Hippocampal formation (tissue), 2 donors: ENCODE data around the gene SPRED2.

Experiments used
- DNase-seq, 2 donors: peaks; one replicate each; lab custom pipeline; 2025; lab: John Stamatoyannopoulos, UW

SPRED2 gene

GRCh38 chr2:65366595-65367125 is 65.7 kb downstream of the SPRED2 start:
- DNase-seq = peak in 1 of 2 donors; percentile 29

GRCh38 chr2:65364986-65365733 is 67.2 kb downstream of the SPRED2 start:
- DNase-seq = no peak

- no peak for DNase-seq
Measured at GRCh38 chr2:65363879-65364666, 68.3 kb downstream of the SPRED2 start.

GRCh38 chr2:65361623-65362022 is 70.8 kb downstream of the SPRED2 start:
- no peak for DNase-seq

GRCh38 chr2:65360441-65360840 is 72.0 kb downstream of the SPRED2 start:
- no peak for DNase-seq

- no peak for DNase-seq
Measured at GRCh38 chr2:65358678-65359400, 73.6 kb downstream of the SPRED2 start.

GRCh38 chr2:65357959-65358294 is 74.5 kb downstream of the SPRED2 start:
- no peak for DNase-seq

- DNase-seq = no peak
Measured at GRCh38 chr2:65357095-65357958, 75.1 kb downstream of the SPRED2 start.

- no peak for DNase-seq
Measured at GRCh38 chr2:65355186-65355831, 77.1 kb downstream of the SPRED2 start.

- DNase-seq = no peak
Measured at GRCh38 chr2:65354773-65355172, 77.6 kb downstream of the SPRED2 start.

GRCh38 chr2:65353927-65354326 is 78.5 kb downstream of the SPRED2 start:
- no peak for DNase-seq

- DNase-seq = no peak
Measured at GRCh38 chr2:65353046-65353445, 79.4 kb downstream of the SPRED2 start.

GRCh38 chr2:65351948-65352595 is 80.3 kb downstream of the SPRED2 start:
- DNase-seq = no peak

- no peak for DNase-seq
Measured at GRCh38 chr2:65351234-65351947, 81.0 kb downstream of the SPRED2 start.

- DNase-seq = no peak
Measured at GRCh38 chr2:65350651-65351056, 81.7 kb downstream of the SPRED2 start.

- DNase-seq = no peak
Measured at GRCh38 chr2:65349863-65350262, 82.5 kb downstream of the SPRED2 start.

- DNase-seq = no peak
Measured at GRCh38 chr2:65347913-65348312, 84.5 kb downstream of the SPRED2 start.

- DNase-seq = no peak
Measured at GRCh38 chr2:65345631-65346030, 86.8 kb downstream of the SPRED2 start.

- no peak for DNase-seq
Measured at GRCh38 chr2:65344689-65345088, 87.7 kb downstream of the SPRED2 start.

- DNase-seq = no peak
Measured at GRCh38 chr2:65344182-65344581, 88.2 kb downstream of the SPRED2 start.
